Measurements from ENCODE around the gene IL18RAP.

GRCh38 chr2:102474785-102475184 is 51.8 kb downstream of the IL18RAP start:
- TF ChIP-seq ZNF274 (IDR thresholded peaks at IDR 0.05; ENCODE audit: low read depth, low read length), result no peak
- no peak for TF ChIP-seq YY1 (IDR thresholded peaks at IDR 0.05; ENCODE audit: insufficient read depth, insufficient read length)
